ENCODE measurements around the gene GDPD5.

DNA sequence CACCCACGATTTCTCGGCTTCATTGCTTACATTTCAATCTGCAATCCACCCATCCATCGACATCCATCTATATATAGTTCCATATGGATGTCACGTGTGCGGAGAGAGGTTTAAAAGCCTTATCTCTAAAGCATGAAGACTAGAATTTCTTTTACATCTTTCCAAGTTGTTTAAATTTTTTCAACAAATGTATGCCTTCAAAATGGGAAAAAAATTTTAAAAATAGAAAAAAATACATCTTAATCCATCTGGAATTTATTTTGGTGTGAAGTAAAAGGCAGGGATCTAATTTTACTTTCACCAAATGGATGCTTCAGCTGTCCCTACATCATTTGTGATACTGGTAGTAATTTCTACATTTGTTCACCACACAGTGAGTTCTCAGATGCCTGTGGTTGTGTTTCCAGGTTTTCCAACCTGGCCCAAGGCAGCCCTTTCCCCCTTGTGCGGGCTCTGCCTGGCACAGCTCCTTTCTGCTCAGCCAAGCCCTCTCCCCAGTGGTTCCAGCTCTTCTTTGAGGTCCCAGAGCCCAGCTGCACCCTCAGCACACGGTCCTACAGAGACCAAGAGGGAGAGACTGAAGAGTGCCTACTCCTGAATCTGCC is 55.2 kb downstream of the GDPD5 start:
- TF ChIP-seq, protein P1, sequence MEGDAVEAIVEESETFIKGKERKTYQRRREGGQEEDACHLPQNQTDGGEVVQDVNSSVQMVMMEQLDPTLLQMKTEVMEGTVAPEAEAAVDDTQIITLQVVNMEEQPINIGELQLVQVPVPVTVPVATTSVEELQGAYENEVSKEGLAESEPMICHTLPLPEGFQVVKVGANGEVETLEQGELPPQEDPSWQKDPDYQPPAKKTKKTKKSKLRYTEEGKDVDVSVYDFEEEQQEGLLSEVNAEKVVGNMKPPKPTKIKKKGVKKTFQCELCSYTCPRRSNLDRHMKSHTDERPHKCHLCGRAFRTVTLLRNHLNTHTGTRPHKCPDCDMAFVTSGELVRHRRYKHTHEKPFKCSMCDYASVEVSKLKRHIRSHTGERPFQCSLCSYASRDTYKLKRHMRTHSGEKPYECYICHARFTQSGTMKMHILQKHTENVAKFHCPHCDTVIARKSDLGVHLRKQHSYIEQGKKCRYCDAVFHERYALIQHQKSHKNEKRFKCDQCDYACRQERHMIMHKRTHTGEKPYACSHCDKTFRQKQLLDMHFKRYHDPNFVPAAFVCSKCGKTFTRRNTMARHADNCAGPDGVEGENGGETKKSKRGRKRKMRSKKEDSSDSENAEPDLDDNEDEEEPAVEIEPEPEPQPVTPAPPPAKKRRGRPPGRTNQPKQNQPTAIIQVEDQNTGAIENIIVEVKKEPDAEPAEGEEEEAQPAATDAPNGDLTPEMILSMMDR (IDR thresholded peaks at IDR 0.05): no peak
- TF ChIP-seq POLR2A (IDR thresholded peaks at IDR 0.05) (no peak), POLR2AphosphoS5 (IDR thresholded peaks at IDR 0.05) (no peak), EP300 (IDR thresholded peaks at IDR 0.05) (no peak)
